ENCODE data around the gene DCC.

GRCh38 chr18:52945552-52945951, 605.6 kb downstream of the DCC start:
- TF ChIP-seq POLR2A (IDR thresholded peaks at IDR 0.05; ENCODE audit: low read length) (no peak), GATA1 (IDR thresholded peaks at IDR 0.05; ENCODE audit: low read depth, low read length) (no peak)
